Thoracic aorta (tissue), 2 donors: Measurements from ENCODE around the gene QDPR. TPM values are rescaled to one million over a fixed set of nuclear protein-coding genes. Genes with fewer than 3 reads are reported as not detected.

Source experiments
- ATAC-seq: fragments of 150-250 bp; one replicate; pipeline ENCODE4 v1.8.0; 2017; ENCODE audit warnings: low read depth; ENCODE audit not compliant: insufficient number of reproducible peaks, low FRiP score
- DNase-seq: peaks from one replicate; pipeline ENCODE4 v3.0.0-alpha.2; 2020; ENCODE audit warnings: low spot score
- H3K27ac ChIP-seq, 2 donors: fragments of 200-600 bp; sonication (generic); 1 replicate in 1 of 2; 2 replicates in 1 of 2; pipeline ENCODE4 v1.5.1; 2016; ENCODE audit warnings: mild to moderate bottlenecking in 2 of 2, moderate library complexity in 2 of 2
- H3K27me3 ChIP-seq: fragments of 200-600 bp; sonication (generic); replicated peaks from 2 replicates; pipeline ENCODE4 v1.6.0; 2016; ENCODE audit warnings: mild to moderate bottlenecking; ENCODE audit not compliant: insufficient read depth
- H3K36me3 ChIP-seq: fragments of 200-600 bp; sonication (generic); one replicate; pipeline ENCODE4 v1.5.1; 2016
- H3K4me1 ChIP-seq, 2 donors: fragments of 200-600 bp; sonication (generic); 1 replicate in 1 of 2; 2 replicates in 1 of 2; pipeline versions ENCODE4 v1.5.1 to v1.6.0; 2016; ENCODE audit warnings: low read depth in 2 of 2, mild to moderate bottlenecking in 1 of 2; ENCODE audit not compliant: control insufficient read depth in 1 of 2
- H3K4me3 ChIP-seq: fragments of 200-600 bp; sonication (generic); 2 replicates; pipeline ENCODE4 v1.5.1; 2016; ENCODE audit warnings: mild to moderate bottlenecking
- H3K9me3 ChIP-seq: fragments of 200-600 bp; sonication (generic); 2 replicates; pipeline ENCODE4 v1.5.1; 2016
- CTCF ChIP-seq: fragments of 200-600 bp; sonication (generic); IDR thresholded peaks from one replicate; pipeline ENCODE4 v1.5.1; 2019; ENCODE audit warnings: antibody characterized with exemption
- total RNA-seq, 2 donors: library from RNA; depleted of rRNA; stranded (reverse); fragments of >200 nt; gene quantifications; one replicate each; pipeline versions ENCODE4 v1.1.0 to v1.2.3, GENCODE V29; 2016

Gene QDPR
- total RNA-seq, 2 donors from 2014 or later: 9.0 to 10.7 TPM

GRCh38 chr4:17497890-17498523 lies 13.9 kb downstream of the QDPR start:
- H3K36me3 ChIP-seq: peaks cover 24% of the 10 kb centered on the region
- H3K27ac ChIP-seq: no peak overlapping the region
- TF ChIP-seq CTCF: no peak
- ATAC-seq (no peak), DNase-seq (no peak)
- H3K9me3 ChIP-seq: no peaks in the 10 kb centered on the region
- H3K4me3 ChIP-seq: no peak overlapping the region
- no peaks in the 10 kb centered on the region for H3K4me1 ChIP-seq
- H3K27me3 ChIP-seq: no peaks in the 10 kb centered on the region

- DNase-seq (no peak), ATAC-seq (no peak)
- no peak for TF ChIP-seq CTCF
- Histone ChIP-seq H3K36me3 (peaks cover 26% of the 10 kb centered on the region), H3K9me3 (no peaks in the 10 kb centered on the region), H3K4me3 (no peak overlapping the region), H3K27me3 (no peaks in the 10 kb centered on the region), H3K4me1 (peaks cover 0 to 7% of the 10 kb centered on the region in 2 donors), H3K27ac (no peak overlapping the region)
Observed at GRCh38 chr4:17494258-17495190, 17.4 kb downstream of the QDPR start.

- H3K27ac ChIP-seq: no peak overlapping the region
- TF ChIP-seq CTCF: no peak
- H3K4me3 ChIP-seq: no peak overlapping the region
- no peaks in the 10 kb centered on the region for H3K27me3 ChIP-seq
- peaks cover 0 to 7% of the 10 kb centered on the region in 2 donors for H3K4me1 ChIP-seq
- H3K9me3 ChIP-seq: no peaks in the 10 kb centered on the region
- DNase-seq (no peak), ATAC-seq (no peak)
- peaks cover 35% of the 10 kb centered on the region for H3K36me3 ChIP-seq
Observed at GRCh38 chr4:17493619-17494018, 18.3 kb downstream of the QDPR start.

- no peak for DNase-seq
- Histone ChIP-seq H3K9me3 (no peaks in the 10 kb centered on the region), H3K4me1 (peaks cover 0 to 7% of the 10 kb centered on the region in 2 donors), H3K36me3 (peaks cover 29% of the 10 kb centered on the region), H3K27ac (no peak overlapping the region), H3K27me3 (no peaks in the 10 kb centered on the region), H3K4me3 (no peak overlapping the region)
- ATAC-seq: no peak
- TF ChIP-seq CTCF: no peak
Observed at GRCh38 chr4:17492876-17493275, 19.0 kb downstream of the QDPR start.

- Histone ChIP-seq H3K36me3 (peaks cover 25% of the 10 kb centered on the region), H3K4me3 (no peak overlapping the region), H3K27me3 (no peaks in the 10 kb centered on the region), H3K9me3 (no peaks in the 10 kb centered on the region), H3K27ac (no peak overlapping the region), H3K4me1 (peaks cover 0 to 7% of the 10 kb centered on the region in 2 donors)
- DNase-seq (no peak), ATAC-seq (no peak)
- TF ChIP-seq CTCF: no peak
Observed at GRCh38 chr4:17492058-17492741, 19.7 kb downstream of the QDPR start.
